ENCODE measurements around the gene EIF6.

- no peak for TF ChIP-seq TAF7 (optimal IDR thresholded peaks at IDR 0.05; ENCODE audit: borderline replicate concordance, low read depth, low read length)
- no peak for TF ChIP-seq ATF3 (IDR thresholded peaks at IDR 0.05; ENCODE audit: insufficient read depth, low read depth, low read length)
- no peak for TF ChIP-seq CTCF (IDR thresholded peaks at IDR 0.05; ENCODE audit: control extremely low read depth in 1 of 3, insufficient read depth in 1 of 3, low read depth in 1 of 3, low read length in 3 of 3)
- no peak for TF ChIP-seq HDAC6 (IDR thresholded peaks at IDR 0.05; ENCODE audit: low read depth, low read length)
- TF ChIP-seq RNF2 (IDR thresholded peaks at IDR 0.05; ENCODE audit: borderline replicate concordance, low read depth, low read length, missing control alignments, poor library complexity, severe bottlenecking), result no peak
Observed at GRCh38 chr20:35290186-35290886, 5.8 kb upstream of the EIF6 start.

Data from H1 (cell line).